Stimulated activated CD8-positive, alpha-beta memory T cell treated with anti-CD3 and anti-CD28 coated beads, Interleukin-2, amount 100 ng/mL, for 48 hours (primary cell): ENCODE data around the gene AGAP1.

Experiments used
- DNase-seq, 2 donors: peaks; one replicate each; pipeline ENCODE4 v3.0.0-alpha.2; 2020; ENCODE audit warnings: low read depth in 2 of 2

Gene AGAP1

DNA sequence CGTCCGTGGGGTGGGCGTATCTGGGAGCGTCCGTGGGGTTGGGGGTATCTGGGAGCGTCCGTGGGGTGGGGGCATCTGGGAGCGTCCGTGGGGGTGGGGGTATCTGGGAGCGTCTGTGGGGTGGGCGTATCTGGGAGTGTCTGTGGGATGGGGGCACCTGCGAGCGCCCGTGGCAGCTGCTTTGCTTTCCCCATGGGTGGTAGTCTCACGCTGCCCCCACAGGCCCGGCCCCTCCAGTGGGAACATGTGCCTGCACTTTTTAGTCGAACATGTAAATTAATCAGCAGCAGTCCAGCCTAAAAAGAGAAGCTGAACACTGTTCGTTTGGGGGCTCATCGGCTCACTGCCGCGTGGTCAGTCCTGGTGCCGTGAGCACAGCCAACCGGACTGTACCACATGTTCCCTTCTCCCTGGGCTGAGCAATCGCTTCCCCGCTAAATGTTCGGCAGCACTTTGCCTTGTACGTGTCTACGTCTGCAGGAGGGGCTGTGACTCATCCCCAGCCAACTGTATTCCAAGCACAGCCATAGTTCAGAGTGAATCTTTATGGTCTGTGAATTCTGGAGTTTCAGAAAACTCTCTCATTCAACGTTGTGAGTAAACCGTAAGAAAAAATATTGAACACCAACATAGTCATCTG lies 271.5 kb downstream of the AGAP1 start:
- DNase-seq, result no peak

DNA sequence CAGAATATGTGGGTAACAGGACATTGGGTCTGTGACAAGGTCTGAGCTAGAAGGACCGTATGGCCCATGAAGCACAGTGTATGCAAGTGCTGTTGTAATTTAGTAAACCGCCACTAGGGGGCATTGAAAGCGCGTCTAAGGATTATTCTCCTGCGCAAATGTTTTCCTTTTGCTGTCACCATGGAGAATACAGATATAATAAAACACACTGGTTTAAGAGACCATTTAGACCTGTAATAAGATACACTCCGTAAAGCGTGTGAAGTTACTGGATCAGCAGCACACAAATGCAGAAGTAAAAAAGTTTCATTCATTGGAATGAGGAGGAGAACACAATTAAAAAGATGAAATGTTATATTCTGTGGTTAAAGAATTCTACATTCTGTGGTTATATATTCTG lies 272.4 kb downstream of the AGAP1 start:
- peak in 1 of 2 donors; percentile 5 for DNase-seq

DNA sequence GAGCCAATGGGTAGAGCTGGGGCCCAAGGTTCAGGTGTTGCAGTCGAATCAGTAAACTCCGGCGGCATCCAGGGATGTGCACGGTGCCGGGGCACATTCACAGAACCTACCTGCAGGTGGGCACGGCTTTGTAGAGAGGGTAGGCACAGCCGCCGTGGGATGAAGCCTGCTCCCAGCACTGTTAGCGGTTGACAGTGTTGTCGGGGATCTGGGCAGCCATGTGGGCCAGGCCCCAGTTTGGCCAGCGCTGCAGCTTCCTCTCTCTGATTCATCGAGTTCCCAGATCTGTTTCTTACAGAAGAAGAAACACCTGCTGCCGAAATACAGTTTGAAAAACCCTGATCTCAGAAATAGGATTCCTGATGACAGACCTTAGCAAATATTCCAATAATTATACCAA lies 274.8 kb downstream of the AGAP1 start:
- DNase-seq, result no peak

DNA sequence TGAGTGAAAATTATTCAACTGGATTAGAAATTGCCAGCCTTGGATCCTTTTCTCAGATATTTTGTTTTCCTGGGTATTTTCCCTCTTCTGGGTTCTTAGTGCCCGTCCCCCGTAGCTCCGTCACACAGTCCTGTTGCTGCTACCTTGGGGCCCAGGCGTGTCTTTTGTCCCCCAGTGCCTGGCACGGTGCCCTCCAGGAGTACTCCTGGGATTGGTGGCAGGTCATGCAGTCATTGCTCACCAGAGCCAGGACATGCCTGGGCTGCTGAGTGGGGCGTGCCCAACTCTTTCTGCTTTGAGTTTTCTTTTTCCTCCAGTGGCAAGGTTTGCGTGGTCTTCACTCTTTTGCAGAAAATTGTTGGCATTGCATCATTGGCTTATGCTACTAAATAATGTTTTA lies 275.2 kb downstream of the AGAP1 start:
- DNase-seq, result no peak

DNA sequence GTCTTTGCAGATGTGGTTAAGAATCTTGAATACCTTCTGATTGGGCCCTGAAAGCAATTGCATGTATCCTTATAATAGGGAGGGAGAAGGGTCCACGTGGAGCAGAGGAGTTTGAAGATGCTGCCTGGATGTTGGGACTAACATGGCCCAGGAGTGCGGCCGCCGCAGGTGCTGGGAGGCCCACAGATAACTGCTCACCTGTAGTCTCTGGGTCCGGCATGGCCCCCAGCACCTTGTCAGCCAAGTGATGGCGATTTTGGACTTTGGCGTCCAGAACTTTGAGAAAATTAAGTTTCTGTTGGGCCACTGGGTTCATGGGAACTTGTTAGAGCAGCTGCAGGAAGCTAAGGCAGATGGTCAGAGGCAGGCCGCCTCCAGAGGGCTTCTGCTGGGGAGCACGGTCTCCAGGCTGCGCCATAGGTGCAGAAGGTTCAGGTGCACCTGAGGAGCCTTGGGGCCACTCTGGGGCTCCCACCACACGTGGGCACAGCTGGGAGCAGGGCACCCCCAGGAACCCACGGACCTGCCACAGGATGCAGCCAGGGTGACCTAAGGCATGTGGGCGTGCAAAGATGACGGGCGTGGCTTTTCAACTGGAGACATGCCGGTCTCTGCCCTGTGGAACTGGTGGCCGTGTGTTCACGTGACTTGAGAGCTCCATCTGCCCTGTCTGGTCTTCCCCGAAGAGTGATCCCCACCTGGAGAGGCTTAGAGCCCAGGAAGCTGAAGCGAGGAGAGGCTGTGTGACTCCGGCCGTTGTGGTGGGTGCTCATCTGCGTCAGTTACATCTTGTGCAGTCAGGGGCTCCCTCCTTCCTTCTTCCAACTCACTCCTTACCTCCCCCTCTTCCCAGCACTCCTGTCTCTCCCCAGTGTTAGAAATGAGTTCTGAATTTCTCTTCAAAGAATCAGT lies 277.3 kb downstream of the AGAP1 start:
- DNase-seq, result no peak

DNA sequence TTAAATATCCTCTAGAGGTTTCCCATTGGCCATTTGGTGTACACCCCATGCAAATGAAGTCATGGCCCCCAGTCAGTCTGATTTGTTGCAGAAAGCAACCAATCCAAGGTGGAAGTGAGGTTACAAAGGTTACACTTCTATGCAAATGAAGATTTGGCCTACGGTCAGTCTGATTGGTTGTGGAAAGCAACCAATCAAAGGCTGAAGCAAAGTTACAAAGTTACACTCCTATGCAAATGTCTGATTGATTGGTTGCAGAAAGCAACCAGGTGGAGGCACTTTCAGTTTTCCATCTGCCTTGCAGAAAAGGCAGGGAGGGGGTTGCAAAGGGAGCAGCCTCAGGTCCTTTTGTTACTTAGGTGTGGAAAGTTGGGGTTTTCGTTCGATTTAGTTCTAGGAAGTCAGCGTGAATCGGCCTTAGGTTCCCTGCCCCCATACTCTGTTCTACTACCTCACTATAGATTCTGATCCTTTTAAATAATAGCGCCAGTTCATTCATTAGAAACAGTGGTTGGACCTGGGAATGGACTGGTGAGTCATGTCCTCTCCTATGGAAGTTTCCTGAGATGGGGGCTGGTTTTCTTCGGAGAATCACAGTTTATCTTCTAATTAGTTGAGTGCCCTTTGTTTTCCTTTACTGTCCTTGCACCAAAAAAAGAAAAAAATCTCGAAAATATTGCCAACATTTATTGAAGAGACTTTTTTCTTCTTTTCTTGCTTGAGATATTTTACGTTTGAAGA lies 279.5 kb downstream of the AGAP1 start:
- DNase-seq, result no peak

DNA sequence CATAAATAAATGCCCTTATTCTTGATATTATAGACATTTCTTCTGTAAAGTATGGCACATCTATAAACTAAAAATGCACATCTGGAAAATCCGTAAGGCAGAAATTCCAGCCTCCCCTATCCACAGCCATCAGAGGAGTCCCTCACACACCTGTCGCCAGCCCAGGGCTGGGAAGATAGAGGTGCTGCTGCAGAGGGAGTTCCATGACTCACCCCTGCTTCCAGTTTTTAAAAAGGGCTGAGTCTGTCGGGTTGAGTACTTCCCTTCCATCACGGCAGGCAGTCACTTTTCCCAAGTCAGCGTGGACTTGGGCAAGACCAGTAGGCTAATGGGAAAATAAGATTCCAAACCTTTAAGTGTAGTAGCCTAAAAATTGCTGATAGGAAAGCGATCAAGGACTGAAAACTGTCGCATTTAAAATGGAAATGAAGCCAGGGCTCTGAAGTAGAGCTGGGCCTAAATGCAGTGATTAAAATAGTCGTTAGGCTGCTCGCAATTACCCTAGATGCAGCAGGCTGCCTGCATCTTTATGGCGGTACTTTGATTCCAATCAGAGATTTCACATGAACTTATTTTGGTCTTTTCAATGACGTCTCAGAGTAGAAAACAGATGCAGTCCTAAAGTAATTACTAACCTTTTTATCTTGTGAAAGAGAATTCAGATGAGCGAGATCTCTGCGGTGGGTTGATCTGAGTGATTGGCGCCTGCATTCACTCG lies 280.5 kb downstream of the AGAP1 start:
- no peak for DNase-seq

DNA sequence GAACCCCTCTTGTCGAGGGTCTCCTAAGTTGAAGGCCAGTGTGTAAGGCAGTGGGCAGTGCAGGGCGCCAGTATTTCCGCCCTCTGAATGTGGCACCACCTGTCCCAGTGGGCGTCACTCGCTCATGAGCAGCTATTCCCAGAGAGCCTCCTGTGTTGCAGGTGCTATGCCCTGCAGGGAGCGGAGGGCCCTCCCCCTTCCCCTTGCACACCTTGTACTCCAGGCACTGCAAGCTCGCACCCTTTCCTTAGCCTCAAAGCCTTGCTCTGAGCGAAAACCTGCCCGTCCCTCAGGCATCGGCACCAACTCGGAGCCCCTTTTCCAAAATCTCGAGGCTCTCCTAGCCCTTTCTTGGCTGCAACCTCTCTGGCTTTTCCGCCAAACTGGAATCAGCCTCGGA lies 282.7 kb downstream of the AGAP1 start:
- no peak for DNase-seq

DNA sequence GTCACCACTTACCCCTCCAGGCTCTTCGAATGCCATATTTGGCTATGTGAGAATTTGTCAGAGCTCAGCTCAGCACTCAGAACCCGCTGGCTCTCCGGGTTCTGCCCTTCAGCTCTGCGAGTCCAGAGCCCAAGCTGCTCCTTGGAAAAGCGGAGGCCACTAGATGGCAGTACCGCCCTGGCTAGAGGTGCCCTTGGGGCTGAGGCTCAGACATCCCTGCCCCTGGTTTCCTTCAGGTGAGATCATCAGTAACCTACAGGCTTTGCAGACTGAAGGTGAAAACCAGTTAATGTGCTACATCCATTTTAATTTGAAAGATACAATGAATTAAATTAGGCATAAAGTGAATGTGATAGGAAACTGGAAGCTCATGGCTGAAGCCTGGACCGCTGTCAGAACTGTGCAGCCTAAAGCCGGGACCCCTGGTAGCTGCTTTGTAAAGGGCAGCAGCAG lies 285.6 kb downstream of the AGAP1 start:
- DNase-seq, result peak; percentile 47 to 59

DNA sequence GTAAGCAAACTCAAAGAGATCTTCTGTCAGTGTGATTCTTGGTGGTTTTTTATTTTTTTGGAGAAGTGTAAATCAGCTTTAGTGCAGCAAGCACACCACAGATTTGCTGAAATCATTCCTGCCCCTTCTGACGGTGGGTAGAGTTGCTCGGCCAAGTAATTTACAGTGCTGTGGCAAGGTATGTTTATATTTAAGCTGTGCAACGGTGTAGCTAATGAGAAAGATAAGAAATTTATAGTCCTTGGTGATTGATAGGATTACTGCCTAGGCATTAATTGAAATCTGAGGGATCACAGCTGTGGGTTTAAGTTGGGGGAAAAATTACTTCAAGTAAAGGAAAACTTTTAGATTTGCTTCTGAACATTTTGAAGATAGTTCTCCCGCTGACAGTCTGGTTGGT lies 286.6 kb downstream of the AGAP1 start:
- no peak for DNase-seq

DNA sequence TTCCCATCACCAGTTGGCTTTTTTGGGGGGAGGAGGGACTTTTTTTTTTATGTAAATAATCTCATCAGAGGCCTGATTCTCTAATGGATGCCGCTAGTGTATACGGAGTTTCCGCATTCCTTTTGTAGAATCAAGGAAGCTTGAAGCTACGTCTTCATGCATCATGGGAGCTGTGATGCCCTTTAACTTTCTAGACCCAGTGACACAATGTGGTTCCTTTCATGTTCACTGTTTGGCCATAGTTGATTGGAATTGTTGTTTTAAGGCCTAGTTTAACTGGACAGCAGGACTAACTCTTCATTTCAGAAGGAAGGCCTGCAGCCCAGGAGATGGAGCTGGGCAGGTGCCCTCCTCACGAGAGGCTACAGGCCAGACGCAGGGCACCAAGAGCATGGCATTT lies 287.9 kb downstream of the AGAP1 start:
- DNase-seq, result no peak

DNA sequence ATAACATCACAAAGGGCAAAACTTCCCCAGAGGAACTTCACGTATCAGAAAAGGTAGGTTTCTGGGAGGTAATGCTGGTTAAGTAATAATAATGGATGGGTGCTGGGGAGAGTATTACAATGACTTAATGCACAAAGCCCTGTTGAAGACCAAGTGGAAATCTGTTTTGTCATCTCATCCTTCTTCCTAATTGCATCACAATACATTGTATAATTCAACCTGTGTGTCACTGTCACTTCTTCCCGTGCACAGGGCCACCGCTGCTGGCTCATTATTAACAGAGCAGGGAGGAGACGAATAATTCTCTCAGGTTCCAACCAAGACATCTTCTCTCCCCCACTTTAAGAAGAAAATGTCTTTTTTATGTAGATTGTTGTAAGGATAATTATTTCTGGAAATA lies 290.9 kb downstream of the AGAP1 start:
- no peak for DNase-seq

DNA sequence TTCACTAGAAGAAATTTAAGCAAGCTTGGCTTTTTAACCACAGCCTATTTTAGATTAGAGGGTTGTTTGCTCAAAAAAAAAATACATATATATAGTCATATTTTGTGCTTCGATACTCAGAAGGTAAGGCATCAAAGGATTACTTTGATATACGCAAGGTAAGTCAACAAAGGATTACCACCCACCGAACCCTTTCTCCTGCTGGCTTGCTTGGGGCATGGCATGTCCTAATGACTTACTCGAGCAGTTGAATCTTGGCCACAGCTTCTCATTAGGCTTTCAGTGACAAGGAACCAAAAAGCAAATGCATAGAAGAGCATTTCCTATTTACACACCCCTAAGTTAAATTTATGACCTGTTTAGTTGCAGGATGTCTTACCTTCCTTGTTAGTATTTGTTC lies 295.7 kb downstream of the AGAP1 start:
- no peak for DNase-seq

DNA sequence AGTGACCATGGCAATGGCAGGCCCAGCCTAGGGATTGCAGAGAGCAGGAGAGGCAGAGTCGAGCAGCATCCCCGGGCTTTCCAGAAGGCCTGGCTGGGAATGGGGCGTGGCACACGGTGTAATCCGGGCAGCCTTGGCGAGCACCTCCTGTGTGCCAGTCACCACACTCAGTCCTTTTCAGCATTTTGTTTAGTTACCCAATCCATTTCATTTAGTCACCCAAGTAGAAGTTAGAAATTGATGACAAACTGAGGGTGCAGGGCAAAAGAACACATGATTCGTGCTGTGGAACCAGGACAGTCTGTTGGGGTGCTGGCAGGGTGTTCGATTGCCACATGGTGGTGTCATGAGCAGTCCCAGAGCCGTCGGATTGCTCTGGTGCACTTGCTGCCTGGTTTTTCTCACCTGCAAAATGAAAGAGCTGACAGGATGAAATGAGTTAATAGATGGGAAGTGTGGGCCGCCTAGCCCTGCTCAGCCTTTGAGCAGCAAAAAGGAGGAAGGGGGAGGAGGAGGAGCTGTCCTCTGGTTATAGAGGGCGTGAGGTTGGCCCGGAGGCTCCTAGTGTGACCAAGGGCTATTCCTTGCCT lies 299.4 kb downstream of the AGAP1 start:
- DNase-seq, result no peak

DNA sequence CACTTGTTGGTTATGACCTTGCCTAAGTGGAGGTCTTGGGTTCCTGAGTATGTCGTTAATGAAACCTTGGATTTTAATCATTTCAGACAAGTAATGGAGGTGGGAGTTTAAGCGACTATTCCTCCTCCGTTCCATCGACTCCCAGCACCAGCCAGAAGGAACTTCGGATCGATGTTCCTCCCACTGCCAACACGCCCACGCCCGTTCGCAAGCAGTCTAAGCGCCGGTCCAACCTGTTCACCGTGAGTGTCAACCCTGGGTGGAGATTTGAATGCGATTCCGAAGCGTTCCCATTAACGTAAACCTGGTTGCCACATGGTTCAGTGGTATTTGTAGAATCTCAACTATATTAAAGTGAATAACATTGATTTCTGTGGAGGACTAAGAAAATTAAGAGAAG lies 305.4 kb downstream of the AGAP1 start:
- DNase-seq, result no peak

DNA sequence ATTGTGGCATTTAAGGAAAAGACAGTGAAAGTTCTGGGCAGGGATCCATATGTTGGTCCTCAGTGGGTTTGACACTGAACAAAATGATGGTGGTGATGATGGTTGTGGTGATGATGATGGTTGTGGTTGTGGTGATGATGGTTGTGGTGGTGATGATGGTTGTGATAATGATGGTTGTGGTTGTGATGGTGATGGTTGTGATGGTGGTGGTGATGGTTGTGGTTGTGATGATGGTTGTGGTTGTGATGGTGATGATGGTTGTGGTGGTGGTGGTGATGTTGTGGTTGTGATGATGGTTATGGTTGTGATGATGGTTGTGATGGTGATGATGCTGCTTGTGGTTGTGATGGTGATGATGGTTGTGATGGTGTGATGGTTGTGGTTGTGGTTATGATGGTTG lies 308.7 kb downstream of the AGAP1 start:
- DNase-seq, result no peak

DNA sequence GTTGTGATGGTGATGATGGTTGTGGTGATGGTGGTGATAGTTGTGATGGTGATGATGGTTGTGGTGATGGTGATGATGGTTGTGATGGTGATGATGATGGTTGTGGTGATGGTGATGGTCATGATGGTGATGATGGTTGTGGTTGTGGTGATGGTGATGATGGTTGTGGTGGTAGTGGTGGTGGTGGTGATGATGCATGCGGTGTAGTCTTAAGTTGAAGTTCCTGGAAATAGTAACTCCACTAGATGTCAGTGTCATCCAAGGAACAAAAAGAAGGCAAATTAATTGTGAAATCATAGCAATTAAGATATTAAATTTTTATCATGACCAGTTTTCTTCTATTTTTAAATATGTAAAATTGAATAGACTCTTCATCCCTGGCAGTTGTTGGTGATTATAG lies 309.2 kb downstream of the AGAP1 start:
- no peak for DNase-seq

DNA sequence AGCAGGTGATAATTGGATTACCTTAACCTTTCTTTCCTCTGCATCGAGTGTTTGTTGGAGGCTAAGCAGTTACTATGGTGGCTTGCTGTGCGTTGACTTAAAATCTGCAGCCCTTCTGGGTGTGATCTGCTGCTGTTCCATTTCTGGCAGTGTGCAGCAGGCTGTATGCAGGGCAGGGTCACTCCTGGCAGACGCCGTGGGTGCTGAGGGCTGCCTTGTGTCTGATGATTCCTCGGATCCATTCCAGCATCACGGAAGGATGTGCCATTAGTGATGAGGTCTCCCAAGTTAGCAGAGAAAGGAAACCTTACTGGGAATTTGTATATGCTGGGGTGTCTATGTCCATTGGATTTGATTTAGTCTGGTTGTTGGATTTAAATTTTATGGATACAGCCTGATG lies 310.8 kb downstream of the AGAP1 start:
- DNase-seq, result no peak

DNA sequence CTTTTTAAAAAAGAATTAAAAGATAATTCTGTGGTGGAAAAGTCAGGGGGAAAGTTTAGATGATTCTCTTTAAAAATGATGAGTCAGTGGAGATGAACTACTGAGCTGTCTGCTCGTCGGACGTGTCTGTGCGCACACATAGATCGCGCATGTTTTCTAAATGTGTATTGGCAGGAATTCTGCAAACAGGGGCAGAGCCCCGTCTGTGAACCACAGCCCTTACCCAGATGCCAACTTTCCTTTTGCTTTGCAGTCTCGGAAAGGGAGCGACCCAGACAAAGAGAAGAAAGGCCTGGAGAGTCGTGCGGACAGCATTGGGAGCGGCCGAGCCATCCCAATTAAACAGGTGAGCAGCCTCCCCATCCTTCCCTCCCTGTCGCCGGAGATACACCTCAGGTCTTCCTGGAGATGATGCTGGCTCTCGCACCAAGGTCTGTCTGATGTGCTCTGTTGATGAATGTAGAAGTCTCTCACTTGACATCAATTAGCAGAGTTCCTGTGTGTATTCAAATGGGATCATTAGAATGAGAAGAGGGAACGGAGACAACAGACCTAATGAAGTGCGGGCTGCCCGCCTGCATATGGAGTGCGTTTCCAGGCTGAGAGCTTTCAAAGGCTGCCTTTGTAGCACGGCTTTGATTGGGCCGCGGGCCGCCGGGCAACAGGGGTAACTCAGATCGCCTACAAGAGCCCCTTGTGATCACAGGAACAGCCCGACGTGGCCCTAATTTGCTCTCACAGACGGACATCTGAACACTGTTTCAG lies 313.3 kb downstream of the AGAP1 start:
- DNase-seq, result no peak

DNA sequence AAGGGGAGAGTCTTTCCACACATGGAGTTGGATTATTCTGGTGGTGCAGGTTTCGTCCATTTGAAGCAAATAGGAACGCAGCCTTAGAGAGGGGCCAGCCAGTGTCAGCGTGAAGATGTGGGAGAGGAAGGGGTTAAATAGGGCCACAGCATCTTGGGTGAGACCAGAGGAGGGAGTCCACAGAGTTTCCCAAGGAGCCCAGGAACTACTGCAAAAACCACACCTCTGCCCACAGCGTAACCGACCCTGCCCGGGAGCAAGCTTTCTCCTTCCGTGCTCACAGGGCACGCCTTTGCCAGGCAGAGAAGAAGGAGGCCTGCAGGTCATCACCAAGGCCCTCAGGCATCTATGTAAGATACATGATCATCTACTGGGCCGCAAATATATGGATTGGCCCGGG lies 314.5 kb downstream of the AGAP1 start:
- no peak for DNase-seq

DNA sequence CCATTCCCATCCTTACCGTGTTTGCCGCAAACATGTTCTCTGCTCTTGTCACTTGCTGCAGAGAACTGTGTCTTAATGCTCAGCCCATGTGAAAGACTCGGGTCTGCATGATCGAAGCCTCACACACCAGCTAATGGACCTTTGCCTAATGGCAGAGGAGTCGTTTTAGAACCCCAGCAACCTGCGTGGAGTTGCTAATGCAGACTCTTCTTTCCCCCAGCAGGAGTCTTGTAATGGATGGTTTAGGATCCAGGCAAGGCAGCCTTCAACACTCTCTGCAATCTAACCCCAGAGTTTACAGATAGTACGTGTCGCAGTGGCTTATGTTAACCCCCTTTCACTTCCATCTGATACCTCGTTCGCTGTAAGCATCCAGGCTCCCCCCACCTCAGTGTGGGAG lies 316.4 kb downstream of the AGAP1 start:
- DNase-seq, result no peak
